Hepatocyte (in vitro differentiated cells): ENCODE measurements around the gene ZSCAN18. TPM values are rescaled to one million over a fixed set of nuclear protein-coding genes. Genes with fewer than 3 reads are reported as not detected.

Source experiments
- DNase-seq: peaks from one replicate; pipeline ENCODE4 v3.0.0-alpha.2; 2016; ENCODE audit warnings: low spot score
- H2AFZ ChIP-seq: fragments of 200-600 bp; sonication (generic); 2 replicates; pipeline ENCODE4 v1.6.0; 2016; ENCODE audit warnings: antibody characterized with exemption, mild to moderate bottlenecking
- H3K27ac ChIP-seq: fragments of 200-600 bp; sonication (generic); 2 replicates; pipeline ENCODE4 v1.5.1; 2016; ENCODE audit warnings: mild to moderate bottlenecking
- H3K27me3 ChIP-seq: fragments of 200-600 bp; sonication (generic); 2 replicates; pipeline ENCODE4 v1.6.1; 2016
- H3K36me3 ChIP-seq: fragments of 200-600 bp; sonication (generic); replicated peaks from 2 replicates; pipeline ENCODE4 v1.5.1; 2016; ENCODE audit warnings: low read depth; ENCODE audit not compliant: insufficient read depth
- H3K4me1 ChIP-seq: fragments of 200-600 bp; sonication (generic); 2 replicates; pipeline ENCODE4 v1.5.1; 2016; ENCODE audit warnings: mild to moderate bottlenecking, moderate library complexity; ENCODE audit not compliant: insufficient read depth
- H3K4me2 ChIP-seq: fragments of 200-600 bp; sonication (generic); 2 replicates; pipeline ENCODE4 v1.6.0; 2016
- H3K4me3 ChIP-seq: fragments of 200-600 bp; sonication (generic); 2 replicates; pipeline ENCODE4 v1.5.1; 2016; ENCODE audit warnings: mild to moderate bottlenecking
- H3K79me2 ChIP-seq: fragments of 200-600 bp; sonication (generic); 2 replicates; pipeline ENCODE4 v1.6.0; 2017; ENCODE audit warnings: mild to moderate bottlenecking
- H3K9me2 ChIP-seq: fragments of 200-600 bp; sonication (generic); replicated peaks from 2 replicates; pipeline ENCODE4 v1.6.0; 2017; ENCODE audit warnings: mild to moderate bottlenecking; ENCODE audit not compliant: insufficient read depth
- H3K9me3 ChIP-seq: fragments of 200-600 bp; sonication (generic); 2 replicates; pipeline ENCODE4 v1.5.1; 2016; ENCODE audit warnings: low read depth, mild to moderate bottlenecking
- H4K20me1 ChIP-seq: fragments of 200-600 bp; sonication (generic); 2 replicates; pipeline ENCODE4 v1.6.0; 2016; ENCODE audit warnings: mild to moderate bottlenecking; ENCODE audit not compliant: insufficient read depth, poor library complexity, severe bottlenecking
- CTCF ChIP-seq: fragments of 200-600 bp; sonication (generic); IDR thresholded peaks from 2 replicates; pipeline ENCODE4 v1.5.1; 2016; ENCODE audit warnings: antibody characterized with exemption, mild to moderate bottlenecking; ENCODE audit not compliant: poor library complexity
- EZH2 ChIP-seq: fragments of 200-600 bp; sonication (generic); IDR thresholded peaks from 2 replicates; pipeline ENCODE4 v1.6.1; 2016; ENCODE audit warnings: antibody characterized with exemption, mild to moderate bottlenecking, borderline replicate concordance
- EZH2phosphoT487 ChIP-seq: fragments of 200-600 bp; sonication (generic); IDR thresholded peaks from one replicate; pipeline ENCODE4 v1.6.1; 2018; ENCODE audit warnings: antibody characterized with exemption, mild to moderate bottlenecking, low read depth, moderate library complexity; ENCODE audit not compliant: unreplicated experiment, severe bottlenecking
- WGBS: methylation state at CpG from one replicate; pipeline ENCODE4 v1.1.6; 2016; ENCODE audit warnings: low lambda C conversion rate; ENCODE audit errors: missing lambda C conversion rate; 5-methylcytosine and 5-hydroxymethylcytosine counted together
- polyA plus RNA-seq: library from polyadenylated mRNA; unstranded; fragments of >200 nt; fragmentation: Nextera tagmentation; extraction: Ambion mirVana; gene quantifications from 2 replicates; pipeline ENCODE4 v1.2.1, GENCODE V29; 2016
- total RNA-seq: library from RNA; depleted of rRNA; stranded (reverse); fragments of >200 nt; gene quantifications from 2 replicates; pipeline ENCODE4 v1.2.3, GENCODE V29; 2014

ZSCAN18 gene
- total and polyA plus RNA-seq, 2 experiments from 2014 or later = 49.8 to 59.1 TPM

GRCh38 chr19:58118979-58119733, 21.1 kb upstream of the ZSCAN18 start:
- H3K4me1 ChIP-seq = no peaks in the 10 kb centered on the region
- TF ChIP-seq CTCF = no peak
- TF ChIP-seq EZH2 = no peak
- TF ChIP-seq EZH2phosphoT487 = no peak
- no peaks in the 10 kb centered on the region for H3K36me3 ChIP-seq
- no peak overlapping the region for H3K4me3 ChIP-seq
- H3K27ac ChIP-seq = no peak overlapping the region
- H3K4me2 ChIP-seq = no peak overlapping the region
- WGBS = 89% methylated on average over 5 of the region's 5 CpGs
- DNase-seq = no peak
- H2AFZ ChIP-seq = no peak overlapping the region
- no peaks in the 10 kb centered on the region for H3K9me2 ChIP-seq
- H4K20me1 ChIP-seq = no peaks in the 10 kb centered on the region
- H3K27me3 ChIP-seq = no peaks in the 10 kb centered on the region
- peaks cover 4% of the 10 kb centered on the region for H3K9me3 ChIP-seq
- H3K79me2 ChIP-seq = no peaks in the 10 kb centered on the region

GRCh38 chr19:58117841-58118575, 20.0 kb upstream of the ZSCAN18 start:
- WGBS = 94% methylated on average over 71 of the region's 77 CpGs
- H2AFZ ChIP-seq = no peak overlapping the region
- DNase-seq = no peak

GRCh38 chr19:58108546-58108817, 10.5 kb upstream of the ZSCAN18 start:
- no peak for TF ChIP-seq EZH2phosphoT487
- TF ChIP-seq CTCF = no peak
- no peak for TF ChIP-seq EZH2
- H3K79me2 ChIP-seq = no peaks in the 10 kb centered on the region
- H3K4me2 ChIP-seq = no peak overlapping the region
- no peaks in the 10 kb centered on the region for H3K27me3 ChIP-seq
- H3K9me2 ChIP-seq = no peaks in the 10 kb centered on the region
- H3K4me3 ChIP-seq = no peak overlapping the region
- no peak overlapping the region for H2AFZ ChIP-seq
- no peak overlapping the region for H3K27ac ChIP-seq
- H3K36me3 ChIP-seq = no peaks in the 10 kb centered on the region
- 82% methylated on average over 3 of the region's 3 CpGs for WGBS
- no peaks in the 10 kb centered on the region for H3K4me1 ChIP-seq
- peaks cover 15% of the 10 kb centered on the region for H3K9me3 ChIP-seq
- no peaks in the 10 kb centered on the region for H4K20me1 ChIP-seq
- no peak for DNase-seq

More at GRCh38 chr19:58117841-58118575, 20.0 kb upstream of the ZSCAN18 start:
- Histone ChIP-seq H4K20me1 (no peaks in the 10 kb centered on the region), H3K9me2 (no peaks in the 10 kb centered on the region), H3K27me3 (no peaks in the 10 kb centered on the region), H3K27ac (no peak overlapping the region), H3K4me2 (no peak overlapping the region), H3K4me3 (no peak overlapping the region), H3K9me3 (peaks cover 4% of the 10 kb centered on the region), H3K4me1 (no peaks in the 10 kb centered on the region), H3K36me3 (no peaks in the 10 kb centered on the region), H3K79me2 (no peaks in the 10 kb centered on the region)
- no peak for TF ChIP-seq CTCF
- no peak for TF ChIP-seq EZH2
- TF ChIP-seq EZH2phosphoT487 = no peak
